HepG2 (cell line): Measurements from ENCODE around the gene ADCY5.

Source experiments
- KLF16 ChIP-seq, 2 experiments: sonication (generic) in 1 of 2; formaldehyde crosslinking in 1 of 2; IDR thresholded peaks; 2 replicates each; pipeline versions ENCODE4 v1.6.1 to v1.8.0; 2016 to 2023; ENCODE audit warnings: missing genetic modification reagents in 2 of 2, missing compliant biosample characterization in 1 of 2
- RAD51 ChIP-seq: fragments of 450-650 bp; IDR thresholded peaks from 2 replicates; pipeline ENCODE4 v1.6.1; 2016; ENCODE audit warnings: borderline replicate concordance
- RFX5 ChIP-seq: IDR thresholded peaks from 2 replicates; pipeline ENCODE4 v1.6.1; 2011; ENCODE audit warnings: low read depth, low read length, improper control_type of control experiment
- SMAD1 ChIP-seq: sonication (generic); formaldehyde crosslinking; IDR thresholded peaks from 2 replicates; pipeline ENCODE4 v1.4.0; 2020; ENCODE audit warnings: missing genetic modification reagents, low read depth, mild to moderate bottlenecking, borderline replicate concordance
- SMC3 ChIP-seq: IDR thresholded peaks from 2 replicates; pipeline ENCODE4 v1.6.1; 2011; ENCODE audit warnings: low read length, improper control_type of control experiment
- SRF ChIP-seq: IDR thresholded peaks from 2 replicates; pipeline ENCODE4 v1.6.1; 2011; ENCODE audit warnings: mild to moderate bottlenecking, low read depth, low read length, moderate library complexity
- ZNF326 ChIP-seq: sonication (generic); formaldehyde crosslinking; IDR thresholded peaks from 2 replicates; pipeline ENCODE4 v1.4.0; 2020; ENCODE audit warnings: missing genetic modification reagents, borderline replicate concordance
- TF ChIP-seq, protein P1 (sequence below): sonication (generic); formaldehyde crosslinking; IDR thresholded peaks from 2 replicates; pipeline ENCODE4 v1.5.0; 2020; ENCODE audit warnings: mild to moderate bottlenecking, missing genetic modification reagents, moderate library complexity
- TF ChIP-seq, protein P2 (sequence below): sonication (generic); formaldehyde crosslinking; IDR thresholded peaks from 2 replicates; pipeline ENCODE4 v1.8.1; 2023; ENCODE audit warnings: mild to moderate bottlenecking, missing genetic modification reagents
- TF ChIP-seq, protein P3 (sequence below): sonication (generic); formaldehyde crosslinking; IDR thresholded peaks from 2 replicates; pipeline ENCODE4 v1.8.0; 2022; ENCODE audit warnings: mild to moderate bottlenecking, missing genetic modification reagents; ENCODE audit not compliant: insufficient replicate concordance
- TF ChIP-seq, protein P4 (sequence below): sonication (generic); formaldehyde crosslinking; IDR thresholded peaks from 2 replicates; pipeline ENCODE4 v1.4.0; 2020; ENCODE audit warnings: missing genetic modification reagents
- TF ChIP-seq, protein P5 (sequence below), 2 experiments: IDR thresholded peaks; 2 replicates each; pipeline ENCODE4 v1.6.1; 2011 to 2012; ENCODE audit warnings: low read length in 2 of 2, borderline replicate concordance in 1 of 2, low read depth in 1 of 2, mild to moderate bottlenecking in 1 of 2, moderate library complexity in 1 of 2

DNA sequence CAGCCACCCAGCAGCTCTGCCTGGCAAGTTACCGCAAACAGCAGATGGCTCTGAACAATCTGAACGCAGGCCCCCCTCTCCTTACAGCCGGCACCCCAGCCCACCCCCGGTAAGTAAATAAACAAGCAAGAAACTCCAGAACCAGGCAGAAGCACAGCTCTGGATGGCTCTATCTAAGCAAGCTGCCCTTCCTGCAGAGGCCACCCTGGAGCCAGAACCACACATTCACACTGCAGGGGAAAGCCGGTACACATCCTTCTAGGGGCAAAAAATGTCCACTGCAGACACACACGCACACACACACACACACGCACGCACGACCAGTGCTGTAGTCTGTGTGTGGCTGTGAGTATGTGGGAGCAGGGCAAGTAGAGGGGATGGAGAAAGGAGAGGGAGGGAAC lies 63.9 kb downstream of the ADCY5 start:
- TF ChIP-seq, protein P1, sequence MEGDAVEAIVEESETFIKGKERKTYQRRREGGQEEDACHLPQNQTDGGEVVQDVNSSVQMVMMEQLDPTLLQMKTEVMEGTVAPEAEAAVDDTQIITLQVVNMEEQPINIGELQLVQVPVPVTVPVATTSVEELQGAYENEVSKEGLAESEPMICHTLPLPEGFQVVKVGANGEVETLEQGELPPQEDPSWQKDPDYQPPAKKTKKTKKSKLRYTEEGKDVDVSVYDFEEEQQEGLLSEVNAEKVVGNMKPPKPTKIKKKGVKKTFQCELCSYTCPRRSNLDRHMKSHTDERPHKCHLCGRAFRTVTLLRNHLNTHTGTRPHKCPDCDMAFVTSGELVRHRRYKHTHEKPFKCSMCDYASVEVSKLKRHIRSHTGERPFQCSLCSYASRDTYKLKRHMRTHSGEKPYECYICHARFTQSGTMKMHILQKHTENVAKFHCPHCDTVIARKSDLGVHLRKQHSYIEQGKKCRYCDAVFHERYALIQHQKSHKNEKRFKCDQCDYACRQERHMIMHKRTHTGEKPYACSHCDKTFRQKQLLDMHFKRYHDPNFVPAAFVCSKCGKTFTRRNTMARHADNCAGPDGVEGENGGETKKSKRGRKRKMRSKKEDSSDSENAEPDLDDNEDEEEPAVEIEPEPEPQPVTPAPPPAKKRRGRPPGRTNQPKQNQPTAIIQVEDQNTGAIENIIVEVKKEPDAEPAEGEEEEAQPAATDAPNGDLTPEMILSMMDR, result no peak
- TF ChIP-seq SRF (no peak), SMC3 (no peak), SMAD1 (CRISPR knock-in tag) (no peak), KLF16 (CRISPR knock-in tag; IDR thresholded peaks at IDR 0.05) (no peak), RFX5 (no peak), ZNF326 (CRISPR knock-in tag) (no peak), RAD51 (no peak)
- TF ChIP-seq, protein P2, sequence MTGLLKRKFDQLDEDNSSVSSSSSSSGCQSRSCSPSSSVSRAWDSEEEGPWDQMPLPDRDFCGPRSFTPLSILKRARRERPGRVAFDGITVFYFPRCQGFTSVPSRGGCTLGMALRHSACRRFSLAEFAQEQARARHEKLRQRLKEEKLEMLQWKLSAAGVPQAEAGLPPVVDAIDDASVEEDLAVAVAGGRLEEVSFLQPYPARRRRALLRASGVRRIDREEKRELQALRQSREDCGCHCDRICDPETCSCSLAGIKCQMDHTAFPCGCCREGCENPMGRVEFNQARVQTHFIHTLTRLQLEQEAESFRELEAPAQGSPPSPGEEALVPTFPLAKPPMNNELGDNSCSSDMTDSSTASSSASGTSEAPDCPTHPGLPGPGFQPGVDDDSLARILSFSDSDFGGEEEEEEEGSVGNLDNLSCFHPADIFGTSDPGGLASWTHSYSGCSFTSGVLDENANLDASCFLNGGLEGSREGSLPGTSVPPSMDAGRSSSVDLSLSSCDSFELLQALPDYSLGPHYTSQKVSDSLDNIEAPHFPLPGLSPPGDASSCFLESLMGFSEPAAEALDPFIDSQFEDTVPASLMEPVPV, result no peak
- TF ChIP-seq, protein P3, sequence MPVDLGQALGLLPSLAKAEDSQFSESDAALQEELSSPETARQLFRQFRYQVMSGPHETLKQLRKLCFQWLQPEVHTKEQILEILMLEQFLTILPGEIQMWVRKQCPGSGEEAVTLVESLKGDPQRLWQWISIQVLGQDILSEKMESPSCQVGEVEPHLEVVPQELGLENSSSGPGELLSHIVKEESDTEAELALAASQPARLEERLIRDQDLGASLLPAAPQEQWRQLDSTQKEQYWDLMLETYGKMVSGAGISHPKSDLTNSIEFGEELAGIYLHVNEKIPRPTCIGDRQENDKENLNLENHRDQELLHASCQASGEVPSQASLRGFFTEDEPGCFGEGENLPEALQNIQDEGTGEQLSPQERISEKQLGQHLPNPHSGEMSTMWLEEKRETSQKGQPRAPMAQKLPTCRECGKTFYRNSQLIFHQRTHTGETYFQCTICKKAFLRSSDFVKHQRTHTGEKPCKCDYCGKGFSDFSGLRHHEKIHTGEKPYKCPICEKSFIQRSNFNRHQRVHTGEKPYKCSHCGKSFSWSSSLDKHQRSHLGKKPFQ (CRISPR knock-in tag), result no peak
- TF ChIP-seq, protein P4, sequence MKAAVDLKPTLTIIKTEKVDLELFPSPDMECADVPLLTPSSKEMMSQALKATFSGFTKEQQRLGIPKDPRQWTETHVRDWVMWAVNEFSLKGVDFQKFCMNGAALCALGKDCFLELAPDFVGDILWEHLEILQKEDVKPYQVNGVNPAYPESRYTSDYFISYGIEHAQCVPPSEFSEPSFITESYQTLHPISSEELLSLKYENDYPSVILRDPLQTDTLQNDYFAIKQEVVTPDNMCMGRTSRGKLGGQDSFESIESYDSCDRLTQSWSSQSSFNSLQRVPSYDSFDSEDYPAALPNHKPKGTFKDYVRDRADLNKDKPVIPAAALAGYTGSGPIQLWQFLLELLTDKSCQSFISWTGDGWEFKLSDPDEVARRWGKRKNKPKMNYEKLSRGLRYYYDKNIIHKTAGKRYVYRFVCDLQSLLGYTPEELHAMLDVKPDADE (CRISPR knock-in tag), result no peak
- TF ChIP-seq, protein P5, sequence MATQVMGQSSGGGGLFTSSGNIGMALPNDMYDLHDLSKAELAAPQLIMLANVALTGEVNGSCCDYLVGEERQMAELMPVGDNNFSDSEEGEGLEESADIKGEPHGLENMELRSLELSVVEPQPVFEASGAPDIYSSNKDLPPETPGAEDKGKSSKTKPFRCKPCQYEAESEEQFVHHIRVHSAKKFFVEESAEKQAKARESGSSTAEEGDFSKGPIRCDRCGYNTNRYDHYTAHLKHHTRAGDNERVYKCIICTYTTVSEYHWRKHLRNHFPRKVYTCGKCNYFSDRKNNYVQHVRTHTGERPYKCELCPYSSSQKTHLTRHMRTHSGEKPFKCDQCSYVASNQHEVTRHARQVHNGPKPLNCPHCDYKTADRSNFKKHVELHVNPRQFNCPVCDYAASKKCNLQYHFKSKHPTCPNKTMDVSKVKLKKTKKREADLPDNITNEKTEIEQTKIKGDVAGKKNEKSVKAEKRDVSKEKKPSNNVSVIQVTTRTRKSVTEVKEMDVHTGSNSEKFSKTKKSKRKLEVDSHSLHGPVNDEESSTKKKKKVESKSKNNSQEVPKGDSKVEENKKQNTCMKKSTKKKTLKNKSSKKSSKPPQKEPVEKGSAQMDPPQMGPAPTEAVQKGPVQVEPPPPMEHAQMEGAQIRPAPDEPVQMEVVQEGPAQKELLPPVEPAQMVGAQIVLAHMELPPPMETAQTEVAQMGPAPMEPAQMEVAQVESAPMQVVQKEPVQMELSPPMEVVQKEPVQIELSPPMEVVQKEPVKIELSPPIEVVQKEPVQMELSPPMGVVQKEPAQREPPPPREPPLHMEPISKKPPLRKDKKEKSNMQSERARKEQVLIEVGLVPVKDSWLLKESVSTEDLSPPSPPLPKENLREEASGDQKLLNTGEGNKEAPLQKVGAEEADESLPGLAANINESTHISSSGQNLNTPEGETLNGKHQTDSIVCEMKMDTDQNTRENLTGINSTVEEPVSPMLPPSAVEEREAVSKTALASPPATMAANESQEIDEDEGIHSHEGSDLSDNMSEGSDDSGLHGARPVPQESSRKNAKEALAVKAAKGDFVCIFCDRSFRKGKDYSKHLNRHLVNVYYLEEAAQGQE (IDR thresholded peaks at IDR 0.05; ENCODE audit: borderline replicate concordance in 1 of 2, low read depth in 1 of 2, low read length in 2 of 2), result no peak
